ENCODE results near the gene SPTB.

The SPTB gene

DNA sequence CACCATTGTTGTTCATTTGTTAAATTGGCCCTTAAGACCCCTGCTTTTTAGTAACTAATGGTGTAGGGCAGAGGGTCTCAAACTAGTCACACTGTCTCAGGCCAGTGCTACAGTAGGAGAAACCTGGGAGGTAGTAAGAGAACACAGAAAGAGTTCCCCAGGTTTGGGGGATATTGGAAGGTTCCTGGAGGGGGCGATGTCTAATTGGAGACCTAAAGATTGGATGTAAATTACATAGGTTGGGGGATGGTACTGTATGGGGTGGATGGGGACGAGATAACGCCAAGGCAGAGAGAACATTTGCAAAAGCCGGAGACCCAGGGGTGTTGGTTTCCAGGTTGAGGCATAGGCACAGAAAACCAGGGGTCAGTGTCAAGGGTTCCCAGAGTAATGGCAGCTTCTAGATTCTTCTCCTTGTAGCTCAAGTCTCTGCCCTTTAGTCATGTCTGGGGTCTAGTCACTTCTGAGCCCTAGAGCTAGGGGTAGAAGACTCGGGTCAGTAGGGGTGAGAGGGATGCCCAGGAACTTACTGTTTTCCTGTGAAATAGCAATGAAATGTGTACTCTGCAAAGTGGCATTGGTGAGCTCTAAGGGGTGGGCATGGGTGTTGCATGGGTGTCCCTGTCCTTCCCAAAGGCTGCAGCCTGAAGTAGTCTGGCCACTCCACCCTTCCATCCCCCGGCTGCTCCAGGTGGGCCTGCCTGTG lies 153.7 kb downstream of the SPTB start:
- no peak for DNase-seq (ENCODE audit: low read depth)
- no peak overlapping the region for H3K4me3 ChIP-seq (ENCODE audit: control insufficient read depth, low read depth, low read length)
- no peak for TF ChIP-seq CTCF (IDR thresholded peaks at IDR 0.05; ENCODE audit: control insufficient read depth, insufficient read depth, low read depth, low read length, missing control alignments)

GRCh38 chr14:64725261-64725815 lies 154.4 kb downstream of the SPTB start:
- no peak overlapping the region for H3K4me3 ChIP-seq (ENCODE audit: control insufficient read depth, low read depth, low read length)
- DNase-seq (ENCODE audit: low read depth): no peak
- no peak for TF ChIP-seq CTCF (IDR thresholded peaks at IDR 0.05; ENCODE audit: control insufficient read depth, insufficient read depth, low read depth, low read length, missing control alignments)

DNA sequence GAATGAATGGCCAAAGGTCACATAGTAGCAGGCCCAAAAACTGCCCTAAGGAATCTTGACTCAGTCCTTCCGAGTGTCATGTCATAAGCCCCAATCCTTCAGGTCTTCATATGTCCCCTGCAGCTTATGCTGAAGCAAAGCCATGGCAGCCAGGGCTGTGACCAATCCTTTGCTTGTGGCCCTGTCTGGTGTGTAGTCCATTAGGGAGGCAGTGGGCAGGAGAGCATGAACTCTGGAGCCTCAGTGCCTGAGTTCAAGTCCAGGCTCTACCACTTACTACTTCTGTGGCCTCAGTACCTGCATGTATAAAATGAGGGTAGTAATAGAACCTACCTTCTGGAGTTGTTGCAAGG lies 155.2 kb downstream of the SPTB start:
- no peak for TF ChIP-seq CTCF (IDR thresholded peaks at IDR 0.05; ENCODE audit: control insufficient read depth, insufficient read depth, low read depth, low read length, missing control alignments)
- H3K4me3 ChIP-seq (ENCODE audit: control insufficient read depth, low read depth, low read length): no peak overlapping the region
- no peak for DNase-seq (ENCODE audit: low read depth)

DNA sequence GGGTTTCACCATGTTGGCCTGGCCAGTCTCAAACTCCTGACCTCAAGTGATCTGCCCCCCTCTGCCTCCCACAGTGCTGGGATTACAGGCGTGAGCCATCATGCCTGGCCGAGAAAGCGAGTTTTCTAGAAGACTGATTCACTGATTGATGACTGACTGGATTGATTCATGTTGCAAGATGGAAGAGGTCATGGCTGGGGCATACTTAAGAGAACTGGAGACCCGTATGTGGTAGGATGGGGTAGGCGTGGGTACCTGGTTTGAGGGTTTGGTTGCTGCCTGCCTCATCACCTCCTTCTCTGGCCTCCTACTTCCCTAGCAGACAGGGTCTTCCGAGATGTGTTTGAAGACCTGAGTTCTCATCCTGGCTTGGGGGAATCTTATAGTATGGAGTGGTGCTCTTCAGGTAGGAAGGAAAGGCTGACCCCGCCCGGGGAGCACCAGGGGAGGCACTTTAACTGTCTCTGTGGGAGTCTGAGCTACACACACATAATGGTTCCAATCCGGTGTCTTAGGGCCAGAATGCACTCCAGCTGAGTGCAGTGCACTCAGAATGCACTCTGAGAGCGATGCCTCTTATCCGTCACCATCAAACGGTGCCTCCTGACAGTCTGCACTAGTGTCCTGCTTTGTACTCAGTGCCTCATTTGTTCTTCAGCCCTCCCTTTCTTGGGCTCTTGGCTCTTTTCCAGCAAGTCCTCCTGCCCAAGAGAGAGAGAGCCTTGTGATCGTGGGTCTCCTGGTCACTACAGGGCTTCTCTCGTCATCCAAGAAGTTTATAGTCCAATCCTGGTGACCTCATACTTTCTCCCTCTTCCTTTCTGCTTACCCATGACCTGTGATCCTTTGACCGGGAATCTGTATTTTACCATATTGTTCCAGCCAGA lies 155.8 kb downstream of the SPTB start:
- H3K4me3 ChIP-seq (ENCODE audit: control insufficient read depth, low read depth, low read length): no peak overlapping the region
- TF ChIP-seq CTCF (IDR thresholded peaks at IDR 0.05; ENCODE audit: control insufficient read depth, insufficient read depth, low read depth, low read length, missing control alignments): no peak
- no peak for DNase-seq (ENCODE audit: low read depth)

- no peak for TF ChIP-seq CTCF (IDR thresholded peaks at IDR 0.05; ENCODE audit: control insufficient read depth, insufficient read depth, low read depth, low read length, missing control alignments)
- H3K4me3 ChIP-seq (ENCODE audit: control insufficient read depth, low read depth, low read length): no peak overlapping the region
- DNase-seq (ENCODE audit: low read depth): no peak
Observed at GRCh38 chr14:64722842-64723447, 156.8 kb downstream of the SPTB start.

- DNase-seq (ENCODE audit: low read depth): no peak
- H3K4me3 ChIP-seq (ENCODE audit: control insufficient read depth, low read depth, low read length): no peak overlapping the region
- no peak for TF ChIP-seq CTCF (IDR thresholded peaks at IDR 0.05; ENCODE audit: control insufficient read depth, insufficient read depth, low read depth, low read length, missing control alignments)
Observed at GRCh38 chr14:64721899-64722298, 157.8 kb downstream of the SPTB start.
